NCI-H1105 (cell line): Measurements from ENCODE around the gene C1QTNF8.
"Not testable (repeated sequence)": the region's sequence is repeated elsewhere in the genome, so short reads cannot be mapped to it uniquely, and the experiment has no call there.

ENCODE experiments used
- DNase-seq: peaks from one replicate; lab custom pipeline; 2025; lab: John Stamatoyannopoulos, UW

The C1QTNF8 gene

DNA sequence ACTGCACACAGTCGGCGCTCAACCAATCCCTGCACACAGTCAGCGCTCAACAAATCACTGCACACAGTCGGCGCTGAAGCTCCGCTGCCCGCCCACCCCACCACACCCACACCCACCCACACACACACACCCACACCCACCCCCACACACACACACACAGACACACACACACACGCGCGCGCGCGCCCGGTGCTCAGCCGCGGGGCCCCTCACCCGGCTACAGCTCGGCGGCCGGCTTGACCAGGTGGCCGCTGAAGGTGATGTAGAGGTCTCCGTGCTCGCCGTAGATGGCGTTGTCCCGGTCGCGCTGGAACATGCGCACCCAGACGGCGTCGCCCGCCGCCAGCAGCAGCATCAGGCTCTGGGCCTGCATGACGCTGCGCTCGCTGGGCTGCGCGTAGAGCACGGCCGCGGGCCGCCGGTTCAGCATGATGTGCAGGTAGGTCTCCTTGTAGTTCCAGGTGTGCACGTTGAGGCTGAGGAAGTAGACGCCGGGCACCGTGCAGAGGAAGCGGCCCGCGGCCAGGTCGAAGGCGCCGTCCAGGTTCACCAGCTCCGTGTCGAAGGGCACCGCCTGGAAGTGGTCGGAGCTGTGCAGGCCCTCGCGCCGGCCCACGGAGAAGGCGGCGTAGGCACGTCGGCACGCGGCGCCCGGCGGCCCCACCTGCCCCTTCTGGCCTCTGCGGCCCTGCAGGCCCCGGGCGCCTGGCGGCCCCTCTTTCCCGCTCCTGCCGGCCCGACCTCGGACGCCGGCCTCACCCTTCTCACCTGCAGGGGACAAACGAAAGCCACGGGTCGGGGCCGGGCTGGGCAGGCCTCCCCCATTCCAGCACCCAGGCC is 2.5 kb downstream of the C1QTNF8 start:
- no peak for DNase-seq

DNA sequence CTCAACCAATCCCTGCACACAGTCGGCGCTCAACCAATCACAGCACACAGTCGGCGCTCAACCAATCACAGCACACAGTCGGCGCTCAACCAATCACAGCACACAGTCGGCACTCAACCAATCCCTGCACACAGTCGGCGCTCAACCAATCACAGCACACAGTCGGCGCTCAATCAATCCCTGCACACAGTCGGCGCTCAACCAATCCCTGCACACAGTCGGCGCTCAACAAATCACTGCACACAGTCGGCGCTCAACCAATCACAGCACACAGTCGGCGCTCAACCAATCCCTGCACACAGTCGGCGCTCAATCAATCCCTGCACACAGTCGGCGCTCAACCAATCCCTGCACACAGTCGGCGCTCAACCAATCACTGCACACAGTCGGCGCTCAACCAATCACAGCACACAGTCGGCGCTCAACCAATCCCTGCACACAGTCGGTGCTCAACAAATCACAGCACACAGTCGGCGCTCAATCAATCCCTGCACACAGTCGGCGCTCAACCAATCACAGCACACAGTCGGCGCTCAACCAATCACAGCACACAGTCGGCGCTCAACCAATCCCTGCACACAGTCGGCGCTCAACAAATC is 3.3 kb downstream of the C1QTNF8 start:
- not testable (repeated sequence) for DNase-seq

DNA sequence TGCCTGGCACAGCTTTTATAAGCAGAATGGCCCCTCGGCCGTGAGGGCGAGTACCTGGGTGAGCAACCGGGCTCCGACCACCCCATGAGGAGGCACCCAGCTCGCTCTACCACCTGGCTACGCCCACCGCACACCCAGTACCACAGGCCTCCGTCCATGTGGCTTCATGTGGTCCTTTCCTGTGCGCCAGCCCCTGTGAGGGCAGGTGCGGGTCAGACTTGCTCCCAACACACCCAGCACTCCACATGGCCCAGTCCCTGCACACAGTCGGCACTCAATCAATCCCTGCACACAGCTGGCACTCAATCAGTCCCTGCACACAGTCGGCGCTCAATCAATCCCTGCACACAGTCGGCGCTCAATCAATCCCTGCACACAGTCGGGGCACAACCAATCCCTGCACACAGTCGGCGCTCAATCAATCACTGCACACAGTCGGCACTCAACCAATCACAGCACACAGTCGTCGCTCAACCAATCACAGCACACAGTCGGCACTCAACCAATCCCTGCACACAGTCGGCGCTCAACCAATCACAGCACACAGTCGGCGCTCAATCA is 4.0 kb downstream of the C1QTNF8 start:
- DNase-seq = no peak

DNA sequence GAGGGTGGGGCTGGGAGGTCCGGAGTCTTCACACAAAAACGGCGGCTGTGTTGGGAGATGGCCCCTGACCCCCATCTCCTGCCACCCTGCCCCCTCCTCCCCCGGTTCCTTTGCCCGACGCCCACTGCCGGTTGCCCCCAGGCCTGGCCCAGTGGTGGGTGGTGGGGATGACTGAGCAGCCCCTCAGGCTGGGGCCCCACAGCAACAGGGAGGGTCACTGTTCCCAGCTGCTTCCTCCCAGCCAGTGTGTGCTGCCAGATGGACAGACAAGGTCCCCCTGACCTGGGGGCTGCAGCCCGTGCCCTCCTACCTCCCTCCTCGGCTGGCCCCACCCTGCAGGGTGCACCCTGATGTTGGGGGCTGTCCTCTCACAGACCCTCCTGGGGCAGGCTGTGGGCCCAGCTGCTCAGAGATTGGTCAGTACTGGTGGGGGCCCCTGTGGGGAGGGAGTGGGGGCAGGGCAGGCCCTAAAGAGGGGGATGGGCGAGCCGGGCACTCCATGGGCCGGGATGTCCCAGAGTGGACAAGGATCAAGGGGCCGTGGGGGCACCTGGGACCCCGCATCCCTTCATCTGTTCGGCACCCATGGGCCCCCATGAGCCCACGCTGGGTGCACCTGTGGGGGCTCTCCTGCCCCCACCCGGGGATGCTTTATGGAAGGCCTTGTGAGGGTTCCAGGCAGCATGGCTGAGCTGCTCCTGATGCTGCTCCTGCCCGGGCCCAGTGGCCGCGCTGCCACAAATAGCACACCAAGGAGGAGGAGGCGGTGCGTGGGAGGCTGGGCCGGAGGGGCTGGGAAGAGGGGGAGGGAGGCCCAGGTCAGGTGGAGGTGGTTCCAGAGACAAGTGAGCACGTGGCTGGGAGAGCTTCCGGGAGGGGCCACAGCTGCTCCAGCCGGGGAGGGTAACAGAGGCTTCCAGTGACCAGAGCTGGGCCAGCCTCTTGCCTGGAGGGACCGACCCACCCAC is 5.1 kb downstream of the C1QTNF8 start:
- DNase-seq = no peak

DNA sequence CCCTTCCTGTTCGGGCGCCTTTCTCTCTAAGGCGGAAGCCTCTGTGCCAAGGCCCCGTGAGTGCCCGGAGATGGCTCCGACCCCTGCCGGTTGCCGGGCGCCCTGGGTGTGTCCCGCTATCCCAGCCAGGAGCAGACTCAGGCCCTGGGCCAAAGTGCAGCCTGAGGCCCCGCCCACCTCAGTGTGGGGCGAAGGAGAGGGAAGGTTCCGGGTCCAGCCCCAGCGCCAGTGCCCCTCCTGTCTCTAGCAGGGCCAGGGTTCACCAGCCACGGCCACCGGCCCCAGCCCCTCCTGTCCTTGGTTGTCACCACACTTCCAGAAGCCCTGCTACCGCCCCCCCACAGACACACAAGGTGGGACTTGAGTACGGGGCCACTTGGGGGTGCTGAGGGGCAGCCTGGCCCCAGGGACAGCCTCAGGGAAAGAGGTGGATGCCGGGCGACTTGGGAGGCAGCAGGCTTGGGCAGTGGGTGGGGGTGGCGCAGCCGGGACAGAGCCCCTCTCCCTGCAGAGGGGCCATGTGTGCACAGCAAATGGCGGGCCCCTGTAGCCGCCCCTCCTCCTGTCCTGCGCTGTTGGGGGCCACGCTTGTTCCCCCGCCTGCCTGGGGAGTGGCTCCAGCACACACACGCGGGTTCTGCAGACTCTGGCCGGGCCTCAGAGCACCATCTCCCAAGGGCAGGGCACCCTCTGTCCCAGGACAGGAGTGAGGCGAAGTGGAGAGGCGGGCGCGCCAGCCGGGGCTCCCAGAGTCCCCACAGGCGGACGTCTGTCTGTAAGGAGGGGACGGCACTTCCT is 6.0 kb downstream of the C1QTNF8 start:
- DNase-seq = no peak

DNA sequence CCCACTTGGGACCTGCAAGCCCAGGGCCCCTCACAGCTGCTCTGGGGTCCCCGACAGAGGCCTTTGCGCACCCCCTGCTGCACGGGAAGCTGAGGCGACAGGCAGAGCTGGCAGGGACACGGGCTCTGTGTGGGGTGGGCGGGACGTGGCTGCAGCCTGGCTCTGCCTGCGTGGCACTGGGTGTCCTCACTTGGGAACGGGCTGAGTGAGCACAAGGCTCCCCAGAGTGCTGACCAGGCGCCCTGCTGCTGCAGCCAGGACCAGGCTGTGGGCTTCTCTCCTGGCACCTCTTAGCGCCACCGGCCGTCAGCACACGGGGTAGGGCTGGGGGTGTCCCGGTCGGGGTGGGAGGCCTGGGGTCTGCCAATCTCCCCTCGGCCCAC is 6.6 kb downstream of the C1QTNF8 start:
- no peak for DNase-seq

DNA sequence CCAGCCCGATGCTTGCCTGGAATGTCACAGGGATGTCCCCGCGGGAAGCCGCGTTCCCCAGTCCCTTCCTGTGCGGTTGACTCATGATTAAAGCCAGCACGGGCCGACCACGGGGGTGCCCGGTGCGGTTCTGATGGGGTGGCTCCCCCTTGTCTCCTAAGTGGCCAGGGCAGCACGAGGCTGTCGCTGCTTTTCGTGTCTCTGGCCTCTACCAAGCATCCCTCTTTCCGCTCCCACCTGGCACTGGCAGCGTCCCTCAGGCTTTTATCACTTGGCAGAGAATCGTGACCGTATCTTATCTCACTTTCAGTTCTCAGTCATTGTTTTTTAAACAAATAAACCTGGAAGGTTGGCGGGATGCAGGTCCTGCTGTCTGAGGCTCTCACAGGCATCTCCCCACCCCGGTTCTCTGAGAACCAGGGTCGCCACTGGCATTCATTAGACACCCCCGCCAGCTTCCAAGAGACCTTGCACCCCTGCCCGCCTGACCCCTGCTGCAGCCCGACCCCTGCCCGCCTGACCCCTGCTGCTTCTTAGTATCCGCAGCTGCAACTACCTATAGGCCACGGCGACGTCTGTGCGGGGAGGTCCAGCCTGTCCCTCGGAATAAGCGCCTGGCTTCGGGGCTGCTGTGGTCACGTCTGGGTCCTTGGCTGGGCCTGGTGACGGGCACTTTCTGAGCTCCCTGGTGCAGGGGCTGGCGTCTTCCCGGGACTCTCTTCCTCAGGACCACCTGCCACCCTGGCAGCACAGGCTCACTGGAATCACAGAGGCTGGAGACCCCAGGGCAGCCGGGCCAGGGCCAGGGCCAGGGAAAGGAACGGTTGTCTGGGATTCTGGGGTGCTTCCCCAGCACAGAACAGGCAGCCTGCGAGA is 7.5 kb downstream of the C1QTNF8 start:
- DNase-seq = no peak

DNA sequence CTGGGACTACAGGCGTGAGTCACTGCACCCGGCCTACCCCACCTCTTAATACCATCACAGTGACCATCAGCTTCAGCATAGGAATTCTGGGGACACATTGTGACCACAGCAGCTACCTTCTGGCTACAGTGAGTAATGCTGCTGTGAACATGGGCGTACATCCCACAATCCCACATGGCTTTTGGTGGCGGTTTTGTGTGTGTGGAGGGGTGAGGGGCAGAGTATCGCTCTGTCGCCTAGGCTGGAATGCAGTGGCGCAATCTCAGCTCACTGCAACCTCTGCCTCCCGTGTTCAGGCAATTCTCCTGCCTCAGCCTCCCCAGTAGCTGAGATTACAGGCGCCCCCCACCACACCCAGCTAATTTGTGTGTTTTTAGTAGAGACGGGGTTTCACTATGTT is 9.6 kb downstream of the C1QTNF8 start:
- DNase-seq = not testable (repeated sequence)

DNA sequence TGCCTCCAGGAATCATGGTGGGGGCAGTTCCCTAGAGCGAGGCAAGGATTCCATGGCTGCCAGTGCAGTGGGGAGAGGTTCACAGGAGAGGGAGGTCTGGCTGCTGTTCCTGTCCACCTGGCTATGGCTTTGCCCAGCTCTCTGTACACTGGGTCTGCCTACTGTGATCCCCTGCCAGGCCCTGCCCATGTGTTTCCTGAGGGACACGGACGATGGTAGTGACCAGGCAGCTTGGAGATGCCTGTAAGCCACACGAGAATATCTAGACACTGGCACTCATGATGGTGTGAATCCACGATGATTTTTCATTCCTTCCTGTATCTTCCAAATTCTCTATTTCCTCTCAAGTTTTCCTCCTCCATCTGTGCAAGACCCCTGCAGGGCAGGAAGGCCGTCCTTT is 11.1 kb downstream of the C1QTNF8 start:
- DNase-seq = no peak

DNA sequence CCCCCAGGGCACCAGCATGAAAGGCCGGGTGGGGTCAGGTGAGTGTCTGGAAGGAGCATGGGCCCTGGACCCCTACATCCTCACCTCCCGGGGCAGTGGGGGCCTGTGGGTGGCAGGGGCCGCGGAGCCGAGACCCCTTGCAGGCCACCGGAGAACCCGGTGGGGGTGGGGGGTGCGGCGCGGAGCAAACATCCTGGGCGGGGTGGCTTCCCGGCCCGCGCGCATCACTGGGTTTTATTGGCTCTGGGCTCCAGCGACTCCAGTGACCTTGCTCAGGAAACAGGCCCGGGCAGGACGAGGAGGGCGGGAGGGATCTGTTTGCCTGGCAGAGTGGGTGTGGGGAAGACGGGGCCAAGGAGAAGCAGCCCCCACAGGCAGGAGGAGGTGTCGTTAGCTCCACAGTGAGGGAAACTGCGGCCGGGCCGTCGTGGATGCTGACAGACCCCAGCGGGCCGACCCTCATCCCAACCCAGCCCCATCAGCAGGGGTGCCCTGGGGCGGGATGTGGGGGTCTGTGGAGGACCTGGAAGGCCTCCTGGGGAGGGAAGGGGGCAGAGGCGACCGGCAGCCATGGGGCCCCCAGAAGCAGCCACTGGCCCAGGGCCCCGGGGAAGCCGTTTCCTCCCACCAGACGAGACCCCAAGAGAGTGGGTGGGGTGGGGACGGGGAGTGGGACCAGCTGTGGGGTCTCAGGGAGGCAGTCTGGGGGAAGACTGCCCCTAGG is 12.9 kb downstream of the C1QTNF8 start:
- DNase-seq = no peak

DNA sequence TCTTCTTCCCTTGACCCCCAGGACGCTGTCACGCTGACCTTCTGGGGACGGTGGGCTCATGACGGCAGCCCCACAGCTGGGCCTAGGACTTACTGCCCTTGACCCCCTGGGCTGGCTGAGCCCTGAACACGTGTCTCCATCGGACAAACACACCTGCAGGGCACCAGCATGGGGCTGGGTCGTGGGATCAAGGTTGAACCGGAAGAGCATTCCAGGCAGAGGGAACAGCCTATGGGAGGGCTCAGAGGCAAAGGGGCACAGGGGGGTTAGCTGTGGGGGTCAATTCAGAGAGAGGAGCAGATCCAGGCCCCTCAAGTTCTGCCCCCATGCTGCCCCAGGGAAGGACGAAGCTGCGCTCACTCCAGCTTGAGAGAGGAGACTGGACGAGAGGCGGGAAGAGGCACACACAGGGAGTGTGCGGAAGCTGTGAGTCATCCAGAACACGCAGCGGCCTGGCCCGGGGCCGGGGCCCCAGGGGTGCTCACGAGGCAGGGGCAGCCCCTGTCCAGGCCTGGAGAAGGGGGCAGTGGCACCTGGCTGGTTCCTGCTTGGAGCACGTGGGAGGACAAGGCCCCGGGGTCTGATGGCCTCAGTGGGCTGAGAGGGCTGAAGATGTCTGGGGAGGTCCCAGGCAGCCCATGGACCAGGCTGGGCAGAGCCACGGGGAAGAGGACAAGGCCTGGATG is 13.6 kb downstream of the C1QTNF8 start:
- no peak for DNase-seq

DNA sequence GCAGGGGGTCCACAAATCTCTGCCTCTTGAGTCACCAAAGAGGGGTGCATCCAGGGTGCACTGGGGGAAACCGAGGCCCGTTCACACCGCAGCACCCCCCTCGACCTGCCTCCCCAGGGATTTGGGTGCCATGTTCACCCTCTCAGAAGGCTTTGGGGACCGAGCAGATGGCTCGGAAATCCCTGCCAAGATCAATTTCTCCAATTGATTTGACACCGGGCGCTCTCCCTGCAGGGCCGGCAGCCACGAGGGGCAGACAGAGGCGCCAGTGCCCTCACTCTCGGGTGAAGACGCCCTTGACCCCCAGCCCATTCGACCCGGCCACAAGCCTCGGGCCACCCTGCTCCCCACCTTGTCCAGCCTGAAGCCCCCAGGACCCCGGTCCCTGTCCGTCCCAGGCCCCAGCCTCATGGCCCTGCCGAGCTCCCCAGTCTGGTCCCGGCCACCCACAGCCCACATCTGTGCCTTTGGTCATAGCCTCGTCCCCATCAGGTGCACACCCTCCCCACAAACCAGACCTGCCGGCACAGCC is 14.2 kb downstream of the C1QTNF8 start:
- no peak for DNase-seq

DNA sequence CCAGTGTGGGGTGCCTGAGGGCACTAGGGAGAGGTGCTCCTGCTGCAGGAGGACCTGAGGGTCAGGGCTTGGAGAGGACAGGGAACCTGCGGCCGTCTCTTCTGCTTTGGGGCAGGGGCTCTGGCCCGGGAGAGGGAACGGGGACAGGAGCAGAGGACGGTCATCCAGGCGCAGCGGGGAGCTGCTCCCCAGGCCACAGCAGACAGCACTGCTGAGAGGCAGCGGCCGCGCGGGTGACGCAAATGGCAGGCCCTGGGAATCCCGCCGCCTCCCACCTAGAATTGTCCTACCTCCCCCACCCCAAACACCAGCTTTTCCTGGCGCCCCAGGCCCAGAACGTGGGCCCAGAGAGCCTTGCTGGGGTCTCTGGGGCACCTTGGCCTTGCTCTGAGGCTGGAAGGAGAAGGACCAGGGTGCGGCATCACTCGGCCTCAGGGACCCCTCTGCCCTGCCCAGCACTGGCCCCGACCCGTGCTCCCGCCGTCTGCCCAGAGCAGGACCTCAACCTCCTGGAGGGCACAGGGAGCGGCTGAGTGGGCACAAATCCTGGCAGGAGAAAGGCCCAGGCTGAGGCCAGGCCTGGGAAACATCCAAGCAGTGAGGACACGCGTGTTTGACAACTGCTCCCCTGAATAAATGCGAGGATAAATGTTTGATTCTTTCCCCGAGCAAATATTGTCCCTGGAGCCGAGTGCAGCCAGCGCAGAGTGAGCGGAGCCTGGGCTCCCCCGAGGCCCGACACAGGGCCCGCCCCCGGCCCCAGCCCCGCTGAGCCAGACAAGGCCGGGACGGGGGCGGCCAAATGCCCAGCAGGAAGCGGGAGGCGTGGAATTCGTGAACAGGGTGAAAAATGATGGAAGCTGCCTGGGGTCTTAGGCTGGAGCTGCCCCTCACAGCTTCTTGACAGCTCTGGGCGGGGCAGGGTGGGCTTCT is 15.0 kb downstream of the C1QTNF8 start:
- no peak for DNase-seq

DNA sequence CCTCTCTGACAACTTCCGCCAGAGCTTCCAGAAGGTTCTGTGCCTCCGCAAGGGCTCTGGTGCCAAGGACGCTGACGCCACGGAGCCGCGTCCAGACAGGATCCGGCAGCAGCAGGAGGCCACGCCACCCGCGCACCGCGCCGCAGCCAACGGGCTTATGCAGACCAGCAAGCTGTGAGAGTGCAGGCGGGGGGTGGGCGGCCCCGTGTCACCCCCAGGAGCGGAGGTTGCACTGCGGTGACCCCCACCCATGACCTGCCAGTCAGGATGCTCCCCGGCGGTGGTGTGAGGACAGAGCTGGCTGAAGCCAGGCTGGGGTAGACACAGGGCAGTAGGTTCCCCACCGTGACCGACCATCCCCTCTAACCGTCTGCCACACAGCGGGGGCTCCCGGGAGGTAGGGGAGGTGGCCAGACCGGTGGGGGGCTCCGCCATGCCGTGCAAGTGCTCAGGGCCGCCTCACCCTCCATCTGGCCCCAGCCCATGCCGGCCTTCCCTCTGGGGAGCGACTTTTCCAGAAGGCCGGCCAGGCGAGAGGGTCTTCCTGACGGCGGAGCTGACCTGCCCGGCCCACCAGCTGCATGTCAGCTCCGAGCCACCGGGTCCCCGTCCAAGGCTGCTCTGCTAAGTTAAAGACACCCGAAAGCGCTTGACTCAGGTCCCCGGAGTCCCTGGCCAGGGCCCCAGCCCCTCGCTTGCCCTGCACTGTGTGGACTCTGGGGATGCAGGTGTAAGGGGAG is 16.1 kb downstream of the C1QTNF8 start:
- DNase-seq = no peak

DNA sequence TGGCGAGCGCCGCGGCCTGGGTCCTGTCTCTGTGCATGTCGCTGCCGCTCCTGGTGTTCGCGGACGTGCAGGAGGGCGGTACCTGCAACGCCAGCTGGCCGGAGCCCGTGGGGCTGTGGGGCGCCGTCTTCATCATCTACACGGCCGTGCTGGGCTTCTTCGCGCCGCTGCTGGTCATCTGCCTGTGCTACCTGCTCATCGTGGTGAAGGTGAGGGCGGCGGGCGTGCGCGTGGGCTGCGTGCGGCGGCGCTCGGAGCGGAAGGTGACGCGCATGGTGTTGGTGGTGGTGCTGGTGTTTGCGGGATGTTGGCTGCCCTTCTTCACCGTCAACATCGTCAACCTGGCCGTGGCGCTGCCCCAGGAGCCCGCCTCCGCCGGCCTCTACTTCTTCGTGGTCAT is 16.7 kb downstream of the C1QTNF8 start:
- DNase-seq = no peak

DNA sequence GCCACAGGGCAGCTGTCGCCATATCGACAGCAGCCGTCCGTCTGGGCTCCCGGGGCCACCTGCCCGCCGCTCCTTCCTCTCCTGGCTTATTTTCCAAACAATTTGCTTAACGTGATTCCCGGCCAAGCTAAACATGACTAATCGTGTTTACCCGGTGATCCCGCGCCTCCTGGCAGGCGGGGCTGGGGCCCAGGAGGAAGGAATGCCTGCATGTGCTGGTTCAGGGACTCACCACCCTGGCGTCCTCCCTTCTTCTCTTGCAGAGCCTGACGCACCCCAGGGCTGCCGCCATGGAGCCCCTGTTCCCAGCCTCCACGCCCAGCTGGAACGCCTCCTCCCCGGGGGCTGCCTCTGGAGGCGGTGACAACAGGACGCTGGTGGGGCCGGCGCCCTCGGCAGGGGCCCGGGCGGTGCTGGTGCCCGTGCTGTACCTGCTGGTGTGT is 17.4 kb downstream of the C1QTNF8 start:
- peak; percentile 46 for DNase-seq
